Lower leg skin (tissue), 3 donors: ENCODE measurements around the gene ARSJ.

Source experiments
- POLR2A ChIP-seq, 2 donors: fragments of 450-650 bp; IDR thresholded peaks; one replicate each; pipeline ENCODE4 v1.6.1; 2016 to 2017; ENCODE audit warnings: antibody characterized with exemption in 2 of 2, mild to moderate bottlenecking in 1 of 2, moderate library complexity in 1 of 2
- TF ChIP-seq, protein P1 (sequence below), 3 donors: fragments of 450-650 bp; IDR thresholded peaks; one replicate each; pipeline ENCODE4 v1.5.1; 2016; ENCODE audit warnings: antibody characterized with exemption in 3 of 3, mild to moderate bottlenecking in 3 of 3, moderate library complexity in 2 of 3

DNA sequence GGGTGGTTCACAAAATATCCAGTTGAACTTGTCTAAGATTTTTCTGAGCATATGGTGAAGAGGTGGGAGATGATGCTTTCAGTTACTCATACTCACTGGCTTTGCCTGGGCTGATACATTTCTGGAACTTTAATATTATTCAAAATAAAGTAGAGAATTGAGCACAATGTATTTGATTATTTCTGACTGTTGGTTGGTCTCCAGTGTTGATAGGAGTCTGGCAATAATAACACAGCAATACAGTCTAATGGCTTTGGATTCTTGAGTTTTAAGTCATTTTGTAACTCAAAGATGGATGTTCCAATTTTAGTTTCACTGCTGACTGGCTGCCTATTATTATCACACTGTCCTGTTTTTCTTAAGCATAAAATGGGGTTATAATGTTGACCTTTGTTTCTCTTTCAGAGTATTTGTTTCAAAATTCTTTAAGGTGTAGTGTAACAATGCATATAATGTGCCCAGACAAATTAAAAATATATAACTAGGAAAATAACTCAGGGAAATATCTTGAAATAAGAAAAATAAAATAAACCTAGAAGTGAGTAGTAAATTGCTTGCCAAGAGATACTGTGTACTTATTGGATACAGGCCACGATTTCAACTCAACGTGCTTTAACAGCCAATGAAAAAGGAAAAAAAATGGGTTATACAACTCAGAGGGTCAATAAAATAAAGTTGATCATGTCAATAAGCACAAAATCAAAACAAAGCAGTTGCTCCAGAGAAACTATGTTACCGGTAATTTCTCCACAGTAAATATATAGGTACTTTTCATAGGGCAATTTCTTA lies 99.0 kb downstream of the ARSJ start:
- no peak for TF ChIP-seq POLR2A (IDR thresholded peaks at IDR 0.05)
- TF ChIP-seq, protein P1, sequence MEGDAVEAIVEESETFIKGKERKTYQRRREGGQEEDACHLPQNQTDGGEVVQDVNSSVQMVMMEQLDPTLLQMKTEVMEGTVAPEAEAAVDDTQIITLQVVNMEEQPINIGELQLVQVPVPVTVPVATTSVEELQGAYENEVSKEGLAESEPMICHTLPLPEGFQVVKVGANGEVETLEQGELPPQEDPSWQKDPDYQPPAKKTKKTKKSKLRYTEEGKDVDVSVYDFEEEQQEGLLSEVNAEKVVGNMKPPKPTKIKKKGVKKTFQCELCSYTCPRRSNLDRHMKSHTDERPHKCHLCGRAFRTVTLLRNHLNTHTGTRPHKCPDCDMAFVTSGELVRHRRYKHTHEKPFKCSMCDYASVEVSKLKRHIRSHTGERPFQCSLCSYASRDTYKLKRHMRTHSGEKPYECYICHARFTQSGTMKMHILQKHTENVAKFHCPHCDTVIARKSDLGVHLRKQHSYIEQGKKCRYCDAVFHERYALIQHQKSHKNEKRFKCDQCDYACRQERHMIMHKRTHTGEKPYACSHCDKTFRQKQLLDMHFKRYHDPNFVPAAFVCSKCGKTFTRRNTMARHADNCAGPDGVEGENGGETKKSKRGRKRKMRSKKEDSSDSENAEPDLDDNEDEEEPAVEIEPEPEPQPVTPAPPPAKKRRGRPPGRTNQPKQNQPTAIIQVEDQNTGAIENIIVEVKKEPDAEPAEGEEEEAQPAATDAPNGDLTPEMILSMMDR (IDR thresholded peaks at IDR 0.05), result no peak
